H9 (cell line): Measurements from ENCODE around the gene SHISAL2B. TPM values are rescaled to one million over a fixed set of nuclear protein-coding genes. Genes with fewer than 3 reads are reported as not detected.

Experiments
- DNase-seq: peaks from one replicate; pipeline ENCODE4 v3.0.0-alpha.2; 2017
- H2AFZ ChIP-seq: one replicate; pipeline ENCODE4 v1.6.1; 2013; ENCODE audit warnings: mild to moderate bottlenecking, low read length, control low read depth, moderate library complexity
- H2AK5ac ChIP-seq: 2 replicates; pipeline ENCODE4 v1.6.1; 2013; ENCODE audit warnings: low read length, control low read depth, mixed read lengths; ENCODE audit not compliant: insufficient read length
- H2BK120ac ChIP-seq: one replicate; pipeline ENCODE4 v1.6.1; 2013; ENCODE audit warnings: low read depth, mild to moderate bottlenecking, low read length, control low read depth, inconsistent platforms; ENCODE audit not compliant: poor library complexity, severe bottlenecking
- H2BK12ac ChIP-seq: 2 replicates; pipeline ENCODE4 v1.6.1; 2013; ENCODE audit warnings: low read length, control low read depth, mixed read lengths, low read depth; ENCODE audit not compliant: insufficient read length
- H2BK15ac ChIP-seq: 2 replicates; pipeline ENCODE4 v1.6.1; 2013; ENCODE audit warnings: low read depth, low read length, control low read depth
- H2BK20ac ChIP-seq: one replicate; pipeline ENCODE4 v1.6.1; 2013; ENCODE audit warnings: low read depth, mild to moderate bottlenecking, low read length, control low read depth, inconsistent platforms; ENCODE audit not compliant: poor library complexity, severe bottlenecking
- H2BK5ac ChIP-seq: 2 replicates; pipeline ENCODE4 v1.6.1; 2013; ENCODE audit warnings: low read length, control low read depth, mixed read lengths; ENCODE audit not compliant: insufficient read length
- H3K14ac ChIP-seq: 2 replicates; pipeline ENCODE4 v1.6.1; 2013; ENCODE audit warnings: low read length, control low read depth; ENCODE audit not compliant: insufficient read depth
- H3K18ac ChIP-seq: 2 replicates; pipeline ENCODE4 v1.6.1; 2013; ENCODE audit warnings: low read depth, mild to moderate bottlenecking, mixed read lengths, low read length, control low read depth; ENCODE audit not compliant: insufficient read length
- H3K23ac ChIP-seq: 2 replicates; pipeline ENCODE4 v1.6.1; 2013; ENCODE audit warnings: low read length, control low read depth, mixed read lengths, low read depth; ENCODE audit not compliant: insufficient read length
- H3K23me2 ChIP-seq: 2 replicates; pipeline ENCODE4 v1.6.1; 2013; ENCODE audit warnings: low read depth, mild to moderate bottlenecking, mixed read lengths, low read length, control low read depth; ENCODE audit not compliant: insufficient read length, poor library complexity, severe bottlenecking
- H3K27ac ChIP-seq: 2 replicates; pipeline ENCODE4 v1.5.1; 2013; ENCODE audit warnings: low read length, control low read depth, mixed read lengths, low read depth; ENCODE audit not compliant: insufficient read length
- H3K27me3 ChIP-seq: 2 replicates; pipeline ENCODE4 v1.6.1; 2013; ENCODE audit warnings: low read length, control low read depth, inconsistent platforms; ENCODE audit not compliant: insufficient read depth
- H3K4ac ChIP-seq: 2 replicates; pipeline ENCODE4 v1.6.1; 2013; ENCODE audit warnings: low read depth, mild to moderate bottlenecking, control low read depth, inconsistent platforms, low read length, moderate library complexity
- H3K4me1 ChIP-seq: 2 replicates; pipeline ENCODE4 v1.6.1; 2013; ENCODE audit warnings: low read length, control low read depth, inconsistent platforms; ENCODE audit not compliant: insufficient read depth
- H3K4me2 ChIP-seq: 2 replicates; pipeline ENCODE4 v1.6.1; 2013; ENCODE audit warnings: low read length, control low read depth, mixed read lengths; ENCODE audit not compliant: insufficient read length, insufficient read depth
- H3K56ac ChIP-seq: 2 replicates; pipeline ENCODE4 v1.6.1; 2013; ENCODE audit warnings: low read depth, mild to moderate bottlenecking, mixed read lengths, low read length, control low read depth; ENCODE audit not compliant: insufficient read length
- H3K79me1 ChIP-seq: 2 replicates; pipeline ENCODE4 v1.6.1; 2013; ENCODE audit warnings: low read depth, mild to moderate bottlenecking, moderate library complexity, low read length, control low read depth, inconsistent platforms; ENCODE audit not compliant: insufficient read depth, poor library complexity, severe bottlenecking
- H3K79me2 ChIP-seq: 2 replicates; pipeline ENCODE4 v1.6.1; 2013; ENCODE audit warnings: low read length, control low read depth, inconsistent platforms; ENCODE audit not compliant: insufficient read depth
- H3K9ac ChIP-seq: 2 replicates; pipeline ENCODE4 v1.6.1; 2013; ENCODE audit warnings: low read length, control low read depth, mixed read lengths; ENCODE audit not compliant: insufficient read length; ENCODE audit errors: extremely low read depth
- H3K9me3 ChIP-seq: one replicate; pipeline ENCODE4 v1.6.1; 2013; ENCODE audit warnings: low read depth, low read length, inconsistent platforms; ENCODE audit not compliant: control insufficient read depth
- H3T11ph ChIP-seq: one replicate; pipeline ENCODE4 v1.6.1; 2013; ENCODE audit warnings: mild to moderate bottlenecking, low read length, control low read depth, inconsistent platforms
- H4K20me1 ChIP-seq: one replicate; pipeline ENCODE4 v1.6.1; 2013; ENCODE audit not compliant: control insufficient read depth, insufficient read length, insufficient read depth
- H4K5ac ChIP-seq: 2 replicates; pipeline ENCODE4 v1.6.1; 2013; ENCODE audit warnings: low read depth, mild to moderate bottlenecking, mixed read lengths, low read length, control low read depth; ENCODE audit not compliant: insufficient read length
- H4K8ac ChIP-seq: replicated peaks from 2 replicates; pipeline ENCODE4 v1.6.1; 2013; ENCODE audit warnings: low read length, control low read depth, mixed read lengths, low read depth; ENCODE audit not compliant: insufficient read length
- H4K91ac ChIP-seq: 2 replicates; pipeline ENCODE4 v1.6.1; 2013; ENCODE audit warnings: low read depth, mild to moderate bottlenecking, moderate library complexity, mixed read lengths, low read length, control low read depth; ENCODE audit not compliant: insufficient read length
- H3K27ac Mint-ChIP-seq, 3 experiments: 2 replicates in 2 of 3; 3 replicates in 1 of 3; pipeline ENCODE4 v1.8.0; 2020 to 2021; ENCODE audit warnings: mixed read lengths in 3 of 3, mild to moderate bottlenecking in 1 of 3, moderate library complexity in 1 of 3
- H3K27me3 Mint-ChIP-seq: 2 replicates; pipeline ENCODE4 v1.8.0; 2021; ENCODE audit warnings: low read depth, mild to moderate bottlenecking, moderate library complexity, mixed read lengths
- H3K36me3 Mint-ChIP-seq, 3 experiments: 2 replicates in 2 of 3; 3 replicates in 1 of 3; pipeline ENCODE4 v1.8.0; 2020 to 2021; ENCODE audit warnings: low read depth in 3 of 3, mixed read lengths in 3 of 3; ENCODE audit not compliant: insufficient read depth in 1 of 3
- H3K4me1 Mint-ChIP-seq, 2 experiments: 2 replicates each; pipeline ENCODE4 v1.8.0; 2020; ENCODE audit warnings: mixed read lengths in 2 of 2
- H3K4me3 Mint-ChIP-seq, 2 experiments: 2 replicates in 1 of 2; 3 replicates in 1 of 2; pipeline ENCODE4 v1.8.0; 2020 to 2021; ENCODE audit warnings: mild to moderate bottlenecking in 2 of 2, mixed read lengths in 2 of 2, moderate library complexity in 1 of 2
- H3K9me3 Mint-ChIP-seq, 2 experiments: 2 replicates in 1 of 2; 3 replicates in 1 of 2; pipeline ENCODE4 v1.8.0; 2020; ENCODE audit warnings: mild to moderate bottlenecking in 2 of 2, mixed read lengths in 2 of 2, moderate library complexity in 1 of 2
- CTCF ChIP-seq: fragments of 200-600 bp; sonication (generic); conservative IDR thresholded peaks from 3 replicates; pipeline ENCODE4 v1.8.0; 2021; ENCODE audit warnings: antibody characterized with exemption, mild to moderate bottlenecking
- WGBS: extraction: QIAGEN DNeasy Blood & Tissue Kit; methylation state at CpG from one replicate; pipeline ENCODE4 v1.1.7; 2013; ENCODE audit warnings: missing lambda C conversion rate, low lambda C conversion rate, mixed read lengths; ENCODE audit not compliant: insufficient read length; ENCODE audit errors: extremely low coverage; 5-methylcytosine and 5-hydroxymethylcytosine counted together
- total RNA-seq: library from RNA; stranded (reverse); gene quantifications from 2 replicates; pipeline ENCODE4 v1.2.1, GENCODE V29; 2021

Gene SHISAL2B
- total RNA-seq, 1 experiment from 2014 or later = 5.0 TPM

- Mint-ChIP-seq H3K4me3 (peak overlapping the region; percentile 100), H3K27me3 (no peaks in the 10 kb centered on the region), H3K27ac (no peak overlapping the region), H3K36me3 (peaks cover 7 to 29% (median 26%) of the 10 kb centered on the region in 3 experiments; a peak in 5 of 7 replicates), H3K4me1 (peaks cover 22 to 27% of the 10 kb centered on the region in 2 experiments), H3K9me3 (no peaks in the 10 kb centered on the region; a peak in 1 of 5 replicates)
- no peak overlapping the region for H2AK5ac ChIP-seq
- H3K23me2 ChIP-seq = peaks cover 4% of the 10 kb centered on the region
- no peak overlapping the region for H4K5ac ChIP-seq
- no peaks in the 10 kb centered on the region for H4K20me1 ChIP-seq
- no peak overlapping the region for H3K9ac ChIP-seq
- no peak overlapping the region for H3K4ac ChIP-seq
- peak overlapping the region; percentile 93 for H3K4me2 ChIP-seq
- 100% methylated on average over 2 of the region's 2 CpGs for WGBS
- H2BK20ac ChIP-seq = no peak overlapping the region
- TF ChIP-seq CTCF = no peak
- H2BK5ac ChIP-seq = no peak overlapping the region
- no peak overlapping the region for H3K56ac ChIP-seq
- no peak overlapping the region for H4K91ac ChIP-seq
- H3K4me1 ChIP-seq = no peaks in the 10 kb centered on the region
- H3K14ac ChIP-seq = no peak overlapping the region
- H3K79me1 ChIP-seq = peaks cover 10% of the 10 kb centered on the region
- no peak overlapping the region for H2BK120ac ChIP-seq
- no peak overlapping the region for H4K8ac ChIP-seq
- H3T11ph ChIP-seq = no peak overlapping the region
- DNase-seq = no peak
- H3K9me3 ChIP-seq = no peaks in the 10 kb centered on the region
- H3K79me2 ChIP-seq = peaks cover 22% of the 10 kb centered on the region; the same call in 1 of the 2 replicates
- H3K23ac ChIP-seq = no peak overlapping the region
- H3K18ac ChIP-seq = no peak overlapping the region
- no peaks in the 10 kb centered on the region for H3K27me3 ChIP-seq
- no peak overlapping the region for H2BK12ac ChIP-seq
- no peak overlapping the region for H2BK15ac ChIP-seq
- H2AFZ ChIP-seq = no peak overlapping the region
- H3K27ac ChIP-seq = no peak overlapping the region
These were observed 76.6 kb downstream of the SHISAL2B start for GRCh38 chr5:64766941-64767340.

Other genes with a start within 250 kb of the SHISAL2B start
- 0.31 and 0.33 TPM in 2 replicates for gene RGS7BP, start 184.5 kb upstream of the SHISAL2B start, total RNA-seq
- gene SREK1IP1, start 78.2 kb downstream of the SHISAL2B start, total RNA-seq = 24.2 and 28.6 TPM in 2 replicates
- 41.9 TPM in 2 replicates for gene CWC27, start 78.4 kb downstream of the SHISAL2B start, total RNA-seq